ENCODE measurements around the gene CMPK1. TPM values are rescaled to one million over a fixed set of nuclear protein-coding genes. Genes with fewer than 3 reads are reported as not detected.
"Not testable (repeated sequence)": the region's sequence is repeated elsewhere in the genome, so short reads cannot be mapped to it uniquely, and the experiment has no call there.

Gene CMPK1
- total and polyA plus RNA-seq, 2 donors (not counting 3 experiments of a cell fraction or from before 2014, with no cell fraction given), result 16.4 to 79.6 TPM

DNA sequence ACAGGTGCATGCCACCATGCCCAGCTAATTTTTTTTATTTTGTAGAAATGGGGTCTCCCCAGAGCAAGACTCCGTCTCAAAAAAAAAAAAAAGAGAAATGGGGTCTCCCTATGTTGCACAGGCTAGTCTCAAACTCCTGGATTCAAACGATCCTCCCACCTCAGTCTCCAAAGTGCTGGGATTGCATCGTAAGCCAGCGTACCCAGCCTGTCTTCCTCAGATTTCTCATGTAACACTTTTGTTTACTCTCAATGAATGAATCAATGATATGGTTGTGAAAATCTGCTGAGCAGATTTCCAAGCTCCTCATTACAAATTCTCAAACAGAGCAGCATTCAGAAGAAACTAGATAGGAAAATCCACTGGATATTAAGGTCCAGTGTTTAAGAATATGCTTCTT lies 6.6 kb downstream of the CMPK1 start:
- Histone ChIP-seq H4K20me1 (replicated peaks; ENCODE audit: control insufficient read depth, extremely low read depth, insufficient read depth, low read length) (no peaks in the 10 kb centered on the region), H3K4me3 (replicated peaks in 1 of 3; ENCODE audit: insufficient read depth in 1 of 3, low read depth in 1 of 3, low read length in 3 of 3) (no peak overlapping the region), H3K79me2 (ENCODE audit: control insufficient read depth, insufficient read depth, low read length) (peaks cover 78% of the 10 kb centered on the region), H3K4me1 (ENCODE audit: control insufficient read depth, extremely low read depth, insufficient read depth, low read length) (peaks cover 10% of the 10 kb centered on the region), H3K4me2 (ENCODE audit: insufficient read depth, low read length) (no peak overlapping the region), H3K36me3 (ENCODE audit: control insufficient read depth in 2 of 2, extremely low read depth in 1 of 2, insufficient read depth in 2 of 2, low read length in 2 of 2) (no peaks in the 10 kb centered on the region), H3K9me3 (replicated peaks; ENCODE audit: control insufficient read depth, insufficient read depth, low read length) (no peaks in the 10 kb centered on the region), H2AFZ (ENCODE audit: low read depth, low read length) (no peak overlapping the region), H3K27me3 (ENCODE audit: control insufficient read depth in 2 of 2, insufficient read depth in 2 of 2, low read length in 2 of 2) (no peaks in the 10 kb centered on the region), H3K27ac (ENCODE audit: insufficient read depth, low read depth, low read length) (no peak overlapping the region), H3K9ac (replicated peaks; ENCODE audit: extremely low read depth, insufficient read depth, low read length) (no peak overlapping the region), H3K9me1 (replicated peaks; ENCODE audit: control insufficient read depth, extremely low read depth, insufficient read depth, low read length) (no peaks in the 10 kb centered on the region)
- BruUV-seq (replicated peaks), result no TSS peak
- ChIA-PET CTCF (interaction anchor here (1.1 kb wide), 1 partner anchor 22 kb away, joined by 3 read pairs; no protein-coding TSS in a partner anchor), POLR2A (no interaction called here)
- TF ChIP-seq EZH2 (IDR thresholded peaks at IDR 0.05; ENCODE audit: borderline replicate concordance, low read depth, low read length, severe bottlenecking), result no peak
- no peak for TF ChIP-seq FOS (IDR thresholded peaks at IDR 0.05; ENCODE audit: borderline replicate concordance, insufficient read depth, low read length)
- no peak for TF ChIP-seq POLR2A (IDR thresholded peaks at IDR 0.05; ENCODE audit: low read depth, low read length)
- FAIRE-seq, result no peak
- DNase-seq (ENCODE audit: low read depth, low spot score), result no peak
- dilution Hi-C loops (cut with MboI; ENCODE audit: extremely low pct_ligation_motif_present, low sequenced_read_pairs), result no loop called here
- intact Hi-C loops (cut with micrococcal nuclease), result no loop called here

DNA sequence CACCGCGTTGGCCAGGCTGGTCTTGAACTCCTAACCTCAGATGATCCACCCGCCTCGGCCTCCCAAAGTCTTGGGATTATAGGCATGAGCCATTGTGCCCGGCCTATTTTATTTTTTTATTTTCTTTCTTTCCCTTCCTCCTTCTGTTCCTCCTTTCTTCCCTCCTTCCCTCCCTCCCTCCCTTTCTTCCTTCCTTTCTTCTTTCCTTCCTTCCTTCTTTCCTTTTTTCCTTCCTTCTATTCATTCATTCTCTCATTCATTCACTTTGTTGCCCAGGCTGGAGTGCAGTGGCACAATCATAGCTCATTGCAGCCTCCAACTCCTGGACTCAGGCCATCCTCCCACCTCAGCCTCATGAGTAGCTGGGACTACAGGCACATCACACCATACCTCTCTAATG lies 13.4 kb downstream of the CMPK1 start:
- H3K4me1 ChIP-seq (ENCODE audit: control insufficient read depth, extremely low read depth, insufficient read depth, low read length); H3K27me3 ChIP-seq (ENCODE audit: control insufficient read depth in 2 of 2, insufficient read depth in 2 of 2, low read length in 2 of 2); H2AFZ ChIP-seq (ENCODE audit: low read depth, low read length); H3K27ac ChIP-seq (ENCODE audit: insufficient read depth, low read depth, low read length); H3K9me3 ChIP-seq (replicated peaks; ENCODE audit: control insufficient read depth, insufficient read depth, low read length); intact Hi-C loops (cut with micrococcal nuclease); CTCF ChIA-PET; BruUV-seq (replicated peaks); H3K9ac ChIP-seq (replicated peaks; ENCODE audit: extremely low read depth, insufficient read depth, low read length); H3K36me3 ChIP-seq (ENCODE audit: control insufficient read depth in 2 of 2, extremely low read depth in 1 of 2, insufficient read depth in 2 of 2, low read length in 2 of 2); H3K4me3 ChIP-seq (replicated peaks in 1 of 3; ENCODE audit: insufficient read depth in 1 of 3, low read depth in 1 of 3, low read length in 3 of 3); H4K20me1 ChIP-seq (replicated peaks; ENCODE audit: control insufficient read depth, extremely low read depth, insufficient read depth, low read length); POLR2A ChIA-PET; H3K9me1 ChIP-seq (replicated peaks; ENCODE audit: control insufficient read depth, extremely low read depth, insufficient read depth, low read length); H3K4me2 ChIP-seq (ENCODE audit: insufficient read depth, low read length); dilution Hi-C loops (cut with MboI; ENCODE audit: extremely low pct_ligation_motif_present, low sequenced_read_pairs); FAIRE-seq; DNase-seq (ENCODE audit: low read depth, low spot score): not testable (repeated sequence)
- peaks cover 61% of the 10 kb centered on the region for H3K79me2 ChIP-seq (ENCODE audit: control insufficient read depth, insufficient read depth, low read length)
